Effector CD4-positive, alpha-beta T cell (primary cell): ENCODE measurements around the gene IFT57.
"Not testable (repeated sequence)": the region's sequence is repeated elsewhere in the genome, so short reads cannot be mapped to it uniquely, and the experiment has no call there.

ENCODE experiments used
- DNase-seq: peaks from one replicate; pipeline ENCODE4 v3.0.0-alpha.2; 2020
- total RNA-seq: gene quantifications from one replicate; lab custom pipeline; 2026; lab: John Stamatoyannopoulos, UW

Gene IFT57, protein sequence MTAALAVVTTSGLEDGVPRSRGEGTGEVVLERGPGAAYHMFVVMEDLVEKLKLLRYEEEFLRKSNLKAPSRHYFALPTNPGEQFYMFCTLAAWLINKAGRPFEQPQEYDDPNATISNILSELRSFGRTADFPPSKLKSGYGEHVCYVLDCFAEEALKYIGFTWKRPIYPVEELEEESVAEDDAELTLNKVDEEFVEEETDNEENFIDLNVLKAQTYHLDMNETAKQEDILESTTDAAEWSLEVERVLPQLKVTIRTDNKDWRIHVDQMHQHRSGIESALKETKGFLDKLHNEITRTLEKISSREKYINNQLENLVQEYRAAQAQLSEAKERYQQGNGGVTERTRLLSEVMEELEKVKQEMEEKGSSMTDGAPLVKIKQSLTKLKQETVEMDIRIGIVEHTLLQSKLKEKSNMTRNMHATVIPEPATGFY
- total RNA-seq = 40.7 reads per million, percentile 64 among the genes with 10 or more reads in this experiment

DNA sequence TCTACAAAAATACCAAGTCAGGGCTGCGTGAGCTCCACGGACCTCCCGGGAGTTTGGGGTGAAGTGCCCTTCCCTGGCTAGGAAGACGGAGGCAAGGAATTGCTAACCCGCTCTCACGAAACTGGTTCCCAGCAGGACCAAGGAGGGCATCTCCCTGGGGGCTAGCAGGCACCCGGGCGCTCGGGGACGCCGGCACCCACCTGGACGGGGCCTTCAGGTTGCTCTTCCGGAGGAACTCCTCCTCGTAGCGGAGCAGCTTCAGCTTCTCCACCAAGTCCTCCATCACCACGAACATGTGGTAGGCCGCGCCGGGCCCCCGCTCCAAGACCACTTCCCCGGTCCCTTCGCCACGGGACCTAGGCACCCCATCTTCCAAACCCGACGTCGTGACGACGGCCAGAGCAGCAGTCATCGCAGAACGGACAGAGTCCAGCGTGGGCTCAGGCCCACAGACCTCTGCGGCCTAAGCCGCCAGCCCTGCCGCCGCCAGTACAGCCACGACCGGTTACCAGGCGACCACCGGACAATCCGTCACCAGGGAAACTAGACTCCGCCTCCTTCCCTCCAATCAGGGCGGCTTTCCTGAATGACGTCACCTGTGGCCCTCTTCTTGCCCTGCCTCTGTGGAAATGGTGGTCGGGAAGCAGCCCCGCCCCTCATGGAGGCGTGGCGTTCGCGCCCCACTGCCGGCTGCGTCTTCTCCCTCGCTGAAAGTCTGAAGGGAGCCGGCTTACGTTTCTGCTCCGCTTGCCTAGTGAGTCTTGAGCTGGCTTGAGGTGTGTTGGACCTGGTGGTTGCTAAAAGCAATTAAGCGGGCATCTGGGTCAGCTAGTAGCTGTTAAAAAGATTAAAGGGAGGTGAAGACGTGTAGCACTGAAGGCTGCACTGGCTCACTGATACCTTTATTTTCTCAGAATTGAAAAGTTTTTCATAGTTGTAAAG is at the start of gene IFT57:
IFT57 (minus strand) TSS at position 514 of the 942 bp plus-strand sequence; CDS start at position 412, 102 bp downstream.
- peak; percentile 94 for DNase-seq

GRCh38 chr3:108271626-108272025 is 49.4 kb upstream of the IFT57 start:
- DNase-seq = no peak

DNA sequence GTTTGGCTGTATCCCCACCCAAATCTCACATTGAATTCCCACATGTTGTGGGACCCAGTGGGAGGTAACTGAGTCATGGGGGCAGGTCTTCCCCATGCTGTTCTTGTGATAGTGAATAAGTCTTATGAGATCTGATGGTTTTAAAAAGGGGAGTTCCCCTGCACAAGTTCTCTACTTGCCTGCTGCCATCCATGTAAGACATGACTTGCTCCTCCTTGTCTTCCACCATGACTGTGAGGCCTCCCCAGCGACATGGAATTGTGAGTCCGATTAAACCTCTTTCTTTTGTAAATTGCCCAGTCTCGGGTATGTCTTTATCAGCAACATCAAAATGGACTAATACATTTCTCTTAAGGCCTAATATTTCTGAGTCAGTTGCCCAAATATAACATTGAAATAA is 46.0 kb upstream of the IFT57 start:
- not testable (repeated sequence) for DNase-seq

DNA sequence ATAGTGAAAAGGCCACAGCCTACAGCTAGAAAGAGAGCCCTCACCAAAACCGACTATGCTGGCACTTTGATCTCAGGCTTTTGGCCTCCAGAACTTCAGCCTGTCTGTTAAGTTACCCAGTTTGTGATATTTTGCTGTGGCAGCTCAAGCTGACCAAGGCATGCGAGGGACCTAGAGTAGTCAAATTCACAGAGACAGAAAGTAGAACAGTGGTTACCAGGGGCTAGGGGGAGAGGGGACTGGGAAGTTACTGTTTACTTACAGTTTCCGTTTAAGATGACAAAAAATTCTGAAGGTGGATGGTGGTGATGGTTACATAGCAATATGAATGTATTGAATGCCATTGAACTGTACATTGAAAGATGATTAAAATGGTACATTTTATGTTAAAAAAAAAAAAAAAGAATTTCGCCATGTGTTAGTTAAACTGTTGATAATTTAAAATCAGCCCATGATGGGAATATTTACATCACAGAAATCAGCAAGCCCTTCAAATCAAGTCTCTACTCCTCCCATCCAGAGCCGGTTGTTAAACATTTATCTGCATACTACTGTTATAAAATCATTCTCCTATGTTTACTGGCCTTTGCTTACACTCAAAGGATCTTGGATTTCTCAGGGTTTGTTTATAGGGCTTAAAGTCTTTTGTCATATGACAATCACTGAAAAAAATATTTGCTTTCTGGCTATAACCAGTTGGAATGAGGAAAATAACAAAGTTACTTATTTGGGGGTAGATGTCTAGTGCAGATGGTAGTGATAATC is 42.5 kb upstream of the IFT57 start:
- not testable (repeated sequence) for DNase-seq

DNA sequence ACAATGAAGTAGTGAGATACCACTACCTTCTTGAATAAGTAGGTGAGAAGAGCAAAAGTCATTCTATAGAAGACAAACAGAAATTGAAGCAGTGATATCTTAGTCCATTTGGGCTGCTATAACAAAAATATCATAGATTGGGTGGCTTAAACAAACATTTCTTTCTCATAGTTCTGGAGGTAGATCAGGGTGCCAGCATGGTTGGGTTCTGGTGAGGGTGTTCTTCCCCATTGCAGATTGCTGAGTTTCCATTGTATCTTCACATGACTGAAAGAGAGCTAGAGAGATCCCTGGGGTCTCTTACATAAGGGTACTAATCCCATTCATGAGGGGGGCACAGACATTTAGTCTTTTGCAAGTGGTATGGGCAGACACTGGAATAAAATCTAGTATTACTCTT is 32.9 kb upstream of the IFT57 start:
- DNase-seq = no peak

DNA sequence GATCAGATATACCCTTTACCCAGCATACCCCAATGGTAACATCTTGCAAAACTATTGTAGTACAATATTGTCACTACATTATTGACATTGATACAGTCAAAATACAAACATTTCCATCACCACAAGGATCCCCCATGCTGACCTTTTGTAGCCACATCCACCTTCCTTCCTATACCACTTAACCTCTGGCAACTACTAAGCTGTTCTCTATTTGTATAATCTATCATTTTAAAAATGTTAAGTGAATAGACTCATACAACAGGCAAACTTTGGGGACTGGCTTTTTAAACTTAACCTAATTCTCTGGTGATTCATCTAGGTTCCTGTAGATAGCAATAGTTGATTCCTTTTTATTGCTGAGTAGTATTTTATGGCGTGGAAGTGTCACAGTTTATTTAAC is 29.6 kb upstream of the IFT57 start:
- DNase-seq = no peak

- no peak for DNase-seq
Observed at GRCh38 chr3:108251265-108251664, 29.0 kb upstream of the IFT57 start.

DNA sequence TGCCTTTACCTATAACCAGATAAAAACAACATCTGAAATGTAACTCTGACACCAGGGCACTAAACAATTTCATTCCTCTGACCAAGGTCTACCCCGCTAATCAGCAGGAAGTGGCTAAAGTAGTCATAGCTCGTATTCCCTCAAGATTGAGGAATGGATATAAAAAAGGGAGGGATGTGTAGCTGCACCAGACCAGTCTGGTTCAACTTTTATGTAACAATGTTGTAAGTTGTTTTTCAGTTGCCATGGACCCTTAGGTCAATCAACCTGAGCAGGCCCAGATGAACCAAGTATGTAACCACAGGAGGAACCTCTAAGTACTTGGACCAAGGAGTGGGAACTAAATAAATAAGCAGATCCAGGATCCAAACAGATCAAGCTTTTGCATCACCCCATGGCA is 28.4 kb upstream of the IFT57 start:
- no peak for DNase-seq

DNA sequence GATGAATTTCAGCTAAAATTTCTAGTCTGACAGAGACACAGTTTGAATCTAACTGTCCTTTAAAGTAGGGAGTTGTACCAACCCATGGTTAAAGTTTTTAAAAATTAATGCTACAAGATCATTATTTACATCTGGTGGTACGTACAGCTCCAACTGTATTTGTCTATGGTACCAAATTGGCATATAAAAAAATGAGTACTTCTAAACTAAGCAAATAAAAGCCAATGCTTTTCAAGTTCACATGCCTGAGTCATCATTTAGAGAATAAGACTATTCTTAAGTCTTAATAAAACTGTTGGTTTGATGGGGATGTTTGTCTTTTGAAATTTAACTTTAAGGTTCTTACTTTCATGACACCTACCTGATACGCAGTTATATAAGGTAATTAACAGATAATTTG is 21.0 kb upstream of the IFT57 start:
- DNase-seq = no peak

GRCh38 chr3:108242776-108243175 is 20.6 kb upstream of the IFT57 start:
- no peak for DNase-seq

DNA sequence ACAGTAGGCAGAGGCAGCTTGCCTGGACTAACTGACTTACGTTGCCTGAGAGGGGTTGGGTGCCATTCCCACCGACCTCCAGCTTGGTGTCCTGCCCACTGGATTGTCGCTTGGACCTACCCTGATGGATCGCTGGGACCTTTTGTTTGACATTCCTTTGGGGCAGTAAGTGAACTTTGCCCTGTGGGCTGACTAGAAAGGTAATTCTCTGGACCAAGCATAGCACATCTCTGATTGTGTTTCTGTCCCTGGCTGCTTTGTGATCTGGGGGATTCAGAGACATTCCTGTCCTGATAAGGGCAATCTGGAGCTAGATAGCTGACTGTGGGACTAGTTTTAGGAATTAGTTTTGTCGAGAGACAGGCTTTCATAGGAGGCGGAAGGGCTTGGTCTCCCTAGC is 19.5 kb upstream of the IFT57 start:
- DNase-seq = no peak

DNA sequence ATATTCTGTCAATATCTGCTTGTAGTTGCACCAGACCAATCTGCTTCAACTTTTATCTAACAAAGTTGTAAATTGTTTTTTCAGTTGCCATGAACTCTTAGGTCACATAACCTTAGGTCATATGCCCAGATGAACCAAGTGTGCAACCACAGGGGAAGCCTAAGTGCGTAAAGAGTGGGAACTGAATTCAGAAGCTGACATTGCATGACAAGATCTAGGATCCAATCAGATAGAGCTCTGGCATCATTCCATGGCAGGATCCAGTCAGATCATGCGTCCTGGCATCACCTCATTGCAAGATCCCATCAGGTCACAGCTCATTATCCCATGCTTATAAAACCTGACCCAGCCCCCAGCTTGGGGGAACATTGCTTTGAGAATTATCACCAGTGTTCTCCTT is 18.9 kb upstream of the IFT57 start:
- no peak for DNase-seq

GRCh38 chr3:108239082-108239481 is 16.9 kb upstream of the IFT57 start:
- no peak for DNase-seq

DNA sequence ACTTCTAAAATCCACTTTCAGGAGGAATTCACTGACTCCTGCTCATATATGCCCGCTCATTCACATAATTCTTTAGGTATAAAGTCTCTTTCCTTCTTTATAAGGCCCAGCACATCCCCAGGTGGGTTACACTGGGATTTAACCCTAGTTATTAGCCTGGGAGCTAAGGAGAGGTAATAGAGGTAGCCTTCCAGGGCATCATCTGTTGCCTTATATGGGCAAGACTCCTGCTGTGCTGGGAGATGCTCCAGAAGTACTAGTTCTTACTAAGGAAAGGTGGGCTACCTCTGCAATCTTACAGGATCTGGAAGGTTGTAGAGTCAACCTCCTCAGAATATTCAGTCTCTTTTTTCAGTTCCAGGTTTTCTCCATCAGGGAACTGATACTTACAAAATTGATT is 13.1 kb upstream of the IFT57 start:
- DNase-seq = no peak

DNA sequence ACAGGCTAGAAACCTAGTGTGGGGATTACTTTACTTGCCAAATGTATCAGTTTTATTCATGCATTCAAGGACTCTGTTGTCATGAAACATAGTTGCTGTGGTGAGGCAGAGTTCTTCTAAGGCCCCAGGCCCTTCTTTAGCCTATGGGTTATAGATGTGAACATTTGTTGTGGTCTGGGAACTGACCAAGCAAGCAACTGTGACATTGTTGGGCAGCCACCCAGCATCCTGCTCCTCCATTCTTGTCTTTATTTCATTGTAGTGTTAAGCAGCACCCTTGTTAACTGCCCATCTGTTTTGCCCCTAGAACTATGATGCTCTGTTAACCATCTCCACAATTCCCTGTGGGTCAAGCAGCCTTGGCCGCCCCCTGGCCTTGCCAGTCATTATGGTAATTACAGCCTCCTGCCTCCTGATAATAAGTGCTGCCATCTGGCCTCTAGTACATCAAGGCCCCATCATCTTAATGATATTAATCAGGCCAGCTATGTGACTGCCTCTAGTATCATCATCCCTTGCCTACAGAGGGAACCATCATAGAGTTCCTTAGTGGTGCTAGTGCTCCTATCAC is 12.2 kb upstream of the IFT57 start:
- DNase-seq = no peak

DNA sequence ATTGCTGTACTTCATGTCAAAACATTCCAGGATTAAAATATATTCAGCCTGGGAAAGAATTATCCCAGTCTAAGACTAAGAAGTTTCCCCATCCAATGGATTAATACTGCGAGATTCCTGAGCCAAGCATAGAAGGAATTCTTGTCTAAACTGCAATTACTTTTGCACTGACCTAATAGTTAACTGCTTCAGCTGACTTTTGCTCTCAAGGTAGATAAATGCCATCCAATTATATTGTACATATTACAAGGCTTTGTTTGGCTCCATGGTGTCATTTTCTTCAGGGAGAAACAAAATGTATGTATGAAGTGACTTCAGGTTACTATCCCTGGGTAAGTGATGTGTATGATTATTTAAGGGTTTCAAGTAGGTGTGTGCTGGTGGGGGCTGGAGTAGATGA is 6.1 kb upstream of the IFT57 start:
- no peak for DNase-seq

DNA sequence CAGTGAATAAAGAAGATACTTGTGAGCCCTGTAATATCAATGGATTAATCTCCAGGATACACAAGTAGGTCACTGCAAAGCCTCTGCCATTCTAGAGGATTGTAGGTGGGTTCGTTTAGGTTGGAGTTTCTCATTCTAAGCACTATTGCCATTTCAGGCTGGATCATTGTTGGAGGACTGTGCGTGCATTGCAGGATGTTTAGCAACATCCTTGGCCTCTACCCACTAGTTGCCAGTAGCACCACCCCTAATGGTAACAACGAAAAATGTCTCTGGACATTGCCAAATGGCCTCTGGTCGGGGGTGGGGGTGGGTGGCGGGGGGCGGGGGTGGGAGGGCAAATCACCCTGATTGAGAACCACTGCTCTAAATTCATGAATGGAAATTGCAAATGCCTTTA is 4.9 kb upstream of the IFT57 start:
- no peak for DNase-seq

GRCh38 chr3:108225221-108225620 is 3.0 kb upstream of the IFT57 start:
- DNase-seq = no peak

GRCh38 chr3:108223928-108224327 is 1.7 kb upstream of the IFT57 start:
- DNase-seq = no peak

DNA sequence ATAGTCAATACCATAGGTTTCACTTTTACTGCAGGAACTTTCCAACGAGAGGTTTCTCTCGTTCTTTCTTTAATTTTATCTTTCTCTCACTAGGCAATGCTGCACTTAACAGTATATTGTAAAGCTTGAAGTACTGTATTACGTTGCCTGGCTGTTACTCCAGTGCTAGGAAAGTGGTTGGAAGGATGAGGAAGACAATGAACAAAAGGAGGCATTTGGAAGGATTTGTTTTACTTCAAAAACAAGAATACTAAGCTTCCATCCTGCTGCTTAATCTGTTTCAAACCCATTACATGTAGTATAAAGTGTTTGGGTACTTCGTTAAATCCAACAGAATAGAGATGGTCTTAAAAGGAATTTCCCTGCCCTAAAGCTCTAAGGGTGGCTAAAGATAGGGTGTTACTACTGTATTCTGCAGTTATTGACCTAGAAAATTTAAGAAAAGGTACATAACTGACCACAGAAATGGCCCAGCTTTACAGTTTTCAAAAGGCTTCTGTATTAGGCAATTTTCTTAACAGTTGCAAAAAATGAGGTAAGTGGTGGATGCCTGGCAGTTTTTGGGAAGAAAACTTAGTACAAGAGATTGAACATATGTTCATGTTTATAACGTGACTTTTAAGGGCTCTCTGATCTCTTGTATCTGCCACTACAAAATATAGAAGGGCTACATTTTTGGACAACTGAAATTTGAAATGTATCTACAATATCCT is 785 bp upstream of the IFT57 start:
- no peak for DNase-seq

GRCh38 chr3:108221393-108221792 is 831 bp downstream of the IFT57 start:
- DNase-seq = no peak

GRCh38 chr3:108219336-108219735 is 2.9 kb downstream of the IFT57 start:
- no peak for DNase-seq
